Embryonic facial prominence (tissue), 1 donor: Measurements from ENCODE around the gene OR5D13.

ENCODE experiments used
- DNase-seq: peaks from one replicate; pipeline ENCODE4 v3.0.0-alpha.2; 2016; ENCODE audit errors: extremely low spot score

Gene OR5D13, protein sequence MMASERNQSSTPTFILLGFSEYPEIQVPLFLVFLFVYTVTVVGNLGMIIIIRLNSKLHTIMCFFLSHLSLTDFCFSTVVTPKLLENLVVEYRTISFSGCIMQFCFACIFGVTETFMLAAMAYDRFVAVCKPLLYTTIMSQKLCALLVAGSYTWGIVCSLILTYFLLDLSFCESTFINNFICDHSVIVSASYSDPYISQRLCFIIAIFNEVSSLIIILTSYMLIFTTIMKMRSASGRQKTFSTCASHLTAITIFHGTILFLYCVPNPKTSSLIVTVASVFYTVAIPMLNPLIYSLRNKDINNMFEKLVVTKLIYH

DNA sequence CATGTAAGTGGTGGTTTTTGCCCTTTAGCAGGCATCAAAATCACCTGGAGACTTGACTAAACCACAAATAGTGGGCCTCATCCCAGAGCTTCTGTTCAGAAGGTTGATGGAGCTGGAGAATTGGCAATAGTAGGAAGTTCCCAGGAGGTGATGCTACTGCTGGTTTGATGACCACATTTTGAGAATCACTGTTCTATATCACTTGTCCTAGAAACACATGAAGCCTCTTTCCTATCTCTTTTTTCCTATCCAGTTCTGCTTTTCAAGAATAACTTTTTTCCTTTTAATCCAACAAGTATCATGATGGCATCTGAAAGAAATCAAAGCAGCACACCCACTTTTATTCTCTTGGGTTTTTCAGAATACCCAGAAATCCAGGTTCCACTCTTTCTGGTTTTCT is at the start of gene OR5D13:
Gene OR5D13, plus strand, starts transcription at position 301 of the 400 bp plus-strand sequence. Its CDS starts 0 bp downstream, at position 301.
- DNase-seq = no peak

DNA sequence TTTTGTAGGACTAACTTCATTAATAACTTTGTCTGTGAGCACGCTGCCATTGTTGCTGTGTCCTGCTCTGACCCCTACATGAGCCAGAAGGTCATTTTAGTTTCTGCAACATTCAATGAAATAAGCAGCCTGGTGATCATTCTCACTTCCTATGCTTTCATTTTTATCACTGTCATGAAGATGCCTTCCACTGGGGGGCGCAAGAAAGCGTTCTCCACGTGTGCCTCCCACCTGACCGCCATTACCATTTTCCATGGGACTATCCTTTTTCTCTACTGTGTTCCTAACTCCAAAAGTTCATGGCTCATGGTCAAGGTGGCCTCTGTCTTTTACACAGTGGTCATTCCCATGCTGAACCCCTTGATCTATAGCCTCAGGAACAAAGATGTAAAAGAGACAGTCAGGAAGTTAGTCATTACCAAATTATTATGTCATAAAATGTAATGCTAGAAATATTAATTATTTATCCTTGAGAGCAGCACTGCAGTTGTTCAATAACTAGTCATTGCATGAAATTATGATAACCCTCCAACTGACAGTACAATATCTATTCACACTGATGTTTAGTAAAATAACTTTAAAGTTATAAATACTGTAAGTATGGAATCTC is 46.4 kb upstream of the OR5D13 start:
- no peak for DNase-seq

DNA sequence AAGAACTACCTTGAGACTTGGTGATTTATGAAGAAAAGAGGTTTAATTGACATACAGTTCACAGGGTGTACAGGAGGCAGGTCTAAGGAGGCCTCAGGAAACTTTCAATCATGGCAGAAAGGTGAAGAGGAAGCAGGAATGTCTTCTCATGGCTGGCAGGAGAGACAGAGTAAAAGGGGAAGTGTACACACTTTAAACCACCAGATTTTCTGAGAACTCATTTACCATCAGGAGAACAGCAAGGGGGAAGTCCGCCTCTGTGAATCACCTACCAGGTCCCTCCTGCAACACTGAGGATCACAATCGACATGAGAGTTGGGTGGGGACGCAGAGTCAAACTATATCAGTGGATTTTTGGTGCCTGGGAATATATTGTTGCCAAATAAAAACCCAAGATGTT is 40.3 kb upstream of the OR5D13 start:
- no peak for DNase-seq

DNA sequence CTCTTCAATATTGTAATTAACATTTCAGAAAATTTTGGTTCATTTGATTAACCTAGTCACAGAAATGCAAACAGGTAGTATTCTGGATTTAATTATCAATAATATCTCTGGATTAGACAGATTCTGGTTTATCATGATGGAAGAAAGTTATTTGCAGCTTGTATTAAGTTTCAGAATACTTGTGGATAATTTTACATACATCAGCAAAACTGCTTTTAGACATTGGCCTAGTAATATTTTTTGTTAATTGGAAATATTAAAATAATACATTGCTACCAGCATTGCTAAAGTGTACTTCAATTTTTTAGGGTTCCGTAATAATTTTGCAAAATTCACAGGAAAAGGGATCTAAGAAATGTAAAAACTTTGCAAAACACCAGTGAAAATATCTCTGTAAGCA is 18.4 kb downstream of the OR5D13 start:
- no peak for DNase-seq

DNA sequence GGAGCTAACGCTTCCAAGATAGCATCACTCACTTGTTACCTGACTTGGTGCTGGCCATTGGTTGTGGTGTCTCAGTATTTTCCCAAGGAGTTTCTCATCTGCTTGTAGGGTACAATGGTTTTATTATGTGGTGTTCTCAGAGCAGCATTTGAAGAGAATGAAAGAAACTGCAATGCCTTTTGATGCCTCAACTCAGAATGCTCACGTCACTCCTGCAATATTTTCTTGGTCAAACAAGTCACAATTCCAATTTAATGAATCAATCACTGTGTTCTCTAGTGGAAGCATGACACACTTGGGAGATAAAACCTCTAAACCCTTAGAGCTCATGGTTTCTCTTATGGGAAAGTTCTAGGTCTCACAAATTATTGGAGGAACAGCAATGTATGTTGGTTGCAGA is 20.1 kb downstream of the OR5D13 start:
- DNase-seq = no peak

DNA sequence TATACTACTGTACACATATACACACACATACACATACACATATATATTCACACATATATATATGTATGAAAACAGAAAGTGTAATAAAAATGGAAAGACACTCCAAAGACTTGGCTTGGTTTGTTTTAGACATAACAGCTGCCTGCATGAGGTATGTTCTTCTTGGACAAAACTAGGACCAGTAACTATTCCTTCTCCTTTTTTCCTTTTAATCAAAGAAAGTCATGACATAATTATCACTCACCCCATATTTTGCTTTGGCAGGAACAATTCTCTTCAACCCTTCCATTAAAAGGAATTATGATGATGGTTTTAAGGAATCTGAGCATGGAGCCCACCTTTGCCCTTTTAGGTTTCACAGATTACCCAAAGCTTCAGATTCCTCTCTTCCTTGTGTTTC is 22.0 kb downstream of the OR5D13 start, which contains the start of gene OR5D14:
Gene OR5D14, plus strand, starts transcription at position 301 of the 400 bp plus-strand sequence. Its CDS starts 0 bp downstream, at position 301.
- DNase-seq = no peak

DNA sequence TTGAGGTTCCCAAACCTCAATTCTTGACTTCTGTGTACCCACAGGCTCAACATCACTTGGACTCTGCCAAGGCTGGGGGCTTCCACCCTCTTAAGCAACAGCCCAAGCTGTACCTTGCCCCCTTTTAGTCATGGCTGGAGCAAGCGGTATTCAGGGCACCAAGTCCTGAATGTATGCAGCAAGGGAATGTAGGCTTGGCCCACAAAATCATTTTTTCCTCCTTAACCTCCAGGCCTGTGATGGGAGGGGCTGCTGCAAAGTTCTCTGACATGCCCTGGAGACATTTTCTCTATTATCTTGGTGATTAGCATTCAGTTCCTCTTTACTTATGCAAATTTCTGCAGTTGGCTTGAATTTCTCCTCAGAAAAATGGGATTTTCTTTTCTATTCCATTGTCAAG is 33.0 kb downstream of the OR5D13 start:
- DNase-seq = no peak

DNA sequence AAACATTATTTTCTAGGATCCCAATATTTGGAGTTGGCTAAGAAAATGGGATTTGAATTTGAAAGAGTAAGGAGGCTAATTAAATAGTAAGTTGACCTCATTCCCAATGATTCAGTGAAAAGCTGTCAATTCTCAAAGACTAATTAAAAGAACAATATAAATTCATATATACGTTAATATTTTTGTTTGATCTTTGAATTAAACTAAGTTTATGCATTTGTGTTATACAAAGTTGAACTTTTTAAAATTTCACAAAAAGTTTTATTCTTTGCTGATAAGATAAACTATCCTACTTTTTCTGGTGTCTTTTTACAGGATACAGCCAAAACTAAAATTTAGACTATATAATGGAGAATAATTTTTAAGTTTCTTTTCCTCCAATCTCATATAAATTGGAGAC is 37.8 kb downstream of the OR5D13 start, which contains the start of gene OR5L1:
Gene OR5L1, plus strand, starts transcription at position 301 of the 400 bp plus-strand sequence. CDS start 100 bp downstream, outside the sequence.
- no peak for DNase-seq

DNA sequence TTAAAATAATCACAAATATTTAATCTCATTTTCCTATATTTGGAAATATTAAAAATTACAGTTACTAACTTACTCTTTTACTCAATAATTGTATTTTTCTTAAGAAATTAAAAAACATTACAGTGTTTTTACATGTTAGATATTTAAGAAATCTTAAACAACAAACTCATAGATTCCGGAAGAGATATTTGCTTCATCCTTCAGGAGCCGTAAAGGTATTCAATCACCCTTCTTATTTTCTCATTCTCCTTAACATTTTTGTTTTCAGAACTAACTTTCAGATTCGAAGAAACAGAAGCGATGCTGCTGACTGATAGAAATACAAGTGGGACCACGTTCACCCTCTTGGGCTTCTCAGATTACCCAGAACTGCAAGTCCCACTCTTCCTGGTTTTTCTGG is 46.1 kb downstream of the OR5D13 start, which contains the start of gene OR5D18:
Gene OR5D18, plus strand, starts transcription at position 301 of the 400 bp plus-strand sequence. Its CDS starts 0 bp downstream, at position 301.
- no peak for DNase-seq
